Measurements from ENCODE around the gene GPER1.

GPER1 gene

GRCh38 chr7:1086588-1087464 lies 1.1 kb upstream of the GPER1 start:
- peak in 33 of 56 donors; percentile 10 to 70 (median 35) for DNase-seq

GRCh38 chr7:1087465-1087814 lies 473 bp upstream of the GPER1 start:
- DNase-seq = no peak

GRCh38 chr7:1090236-1090635 lies 2.3 kb downstream of the GPER1 start:
- no peak for DNase-seq

- DNase-seq = no peak
Measured at GRCh38 chr7:1090686-1091643, 3.1 kb downstream of the GPER1 start.

GRCh38 chr7:1091644-1092027 lies 3.7 kb downstream of the GPER1 start:
- DNase-seq = no peak

GRCh38 chr7:1092161-1092632 lies 4.3 kb downstream of the GPER1 start:
- DNase-seq = no peak

GRCh38 chr7:1092806-1093501 lies 5.0 kb downstream of the GPER1 start:
- DNase-seq = no peak

- no peak for DNase-seq
Measured at GRCh38 chr7:1093502-1093843, 5.6 kb downstream of the GPER1 start.

GRCh38 chr7:1093916-1094508 lies 6.1 kb downstream of the GPER1 start:
- no peak for DNase-seq

GRCh38 chr7:1094870-1095269 lies 7.0 kb downstream of the GPER1 start:
- DNase-seq = no peak

GRCh38 chr7:1095621-1096155 lies 7.8 kb downstream of the GPER1 start:
- no peak for DNase-seq

- peak in 1 of 56 donors; percentile 26 for DNase-seq
Measured at GRCh38 chr7:1096156-1097119, 8.5 kb downstream of the GPER1 start.

- DNase-seq = no peak
Measured at GRCh38 chr7:1097120-1097504, 9.2 kb downstream of the GPER1 start.

GRCh38 chr7:1098243-1099153 lies 10.6 kb downstream of the GPER1 start:
- DNase-seq = no peak

GRCh38 chr7:1099154-1099542 lies 11.2 kb downstream of the GPER1 start:
- no peak for DNase-seq

GRCh38 chr7:1099637-1100036 lies 11.7 kb downstream of the GPER1 start:
- no peak for DNase-seq

GRCh38 chr7:1100386-1100785 lies 12.5 kb downstream of the GPER1 start:
- no peak for DNase-seq

- DNase-seq = no peak
Measured at GRCh38 chr7:1100834-1101562, 13.1 kb downstream of the GPER1 start.
